PC-9 (cell line): ENCODE data around the gene ALPK3. TPM values are rescaled to one million over a fixed set of nuclear protein-coding genes. Genes with fewer than 3 reads are reported as not detected.

ENCODE experiments used
- BruUV-seq: library from RNA; stranded (reverse); fragments of 400-500 nt; replicated peaks from 2 replicates; lab custom pipeline; 2021; lab: Mats Ljungman, UMichigan
- CTCF ChIA-PET: fragments of 300-600 bp; sonication (Branson Sonifier 250); formaldehyde crosslinking; loops from one replicate; lab custom pipeline; 2022; ENCODE audit warnings: antibody characterized with exemption; lab: Charles Lee
- POLR2A ChIA-PET: fragments of 300-600 bp; sonication (Branson Sonifier 250); formaldehyde crosslinking; loops from one replicate; lab custom pipeline; 2022; ENCODE audit warnings: antibody characterized with exemption; ENCODE audit not compliant: unreplicated experiment; lab: Charles Lee
- DNase-seq, 2 experiments: peaks; one replicate each; pipeline versions ENCODE4 v3.0.0 to v3.0.0-alpha.2; 2015 to 2022; ENCODE audit warnings: mixed read lengths in 1 of 2
- H2AFZ ChIP-seq: fragments of 200-600 bp; sonication (generic); 2 replicates; pipeline ENCODE4 v1.8.1; 2017; ENCODE audit warnings: antibody characterized with exemption
- H3F3A ChIP-seq: fragments of 200-600 bp; sonication (generic); 2 replicates; pipeline ENCODE4 v1.8.1; 2017; ENCODE audit warnings: antibody characterized with exemption, mild to moderate bottlenecking, low read depth; ENCODE audit not compliant: insufficient read depth
- H3K27ac ChIP-seq: fragments of 200-600 bp; sonication (generic); 2 replicates; pipeline ENCODE4 v1.6.1; 2016; ENCODE audit warnings: mixed run types
- H3K27me3 ChIP-seq: fragments of 200-600 bp; sonication (generic); 2 replicates; pipeline ENCODE4 v1.6.1; 2016; ENCODE audit warnings: low read depth, mixed run types; ENCODE audit not compliant: insufficient read depth
- H3K36me3 ChIP-seq: fragments of 200-600 bp; sonication (generic); 2 replicates; pipeline ENCODE4 v1.6.1; 2016; ENCODE audit warnings: low read depth, mixed run types
- H3K4me1 ChIP-seq: fragments of 200-600 bp; sonication (generic); replicated peaks from 2 replicates; pipeline ENCODE4 v1.6.1; 2016; ENCODE audit warnings: mixed run types; ENCODE audit not compliant: insufficient read depth
- H3K4me2 ChIP-seq: fragments of 200-600 bp; sonication (generic); 2 replicates; pipeline ENCODE4 v1.6.1; 2017; ENCODE audit warnings: mixed run types
- H3K4me3 ChIP-seq: fragments of 200-600 bp; sonication (generic); 2 replicates; pipeline ENCODE4 v1.6.1; 2016; ENCODE audit warnings: mixed run types
- H3K79me2 ChIP-seq: fragments of 200-600 bp; sonication (generic); 2 replicates; pipeline ENCODE4 v1.6.1; 2017; ENCODE audit warnings: low read depth, mixed run types
- H3K9me2 ChIP-seq: fragments of 200-600 bp; sonication (generic); 2 replicates; pipeline ENCODE4 v1.8.1; 2017; ENCODE audit warnings: mild to moderate bottlenecking; ENCODE audit not compliant: insufficient read depth
- H3K9me3 ChIP-seq: fragments of 200-600 bp; sonication (generic); 2 replicates; pipeline ENCODE4 v1.8.1; 2016; ENCODE audit warnings: low read depth; ENCODE audit not compliant: insufficient read depth
- H4K20me1 ChIP-seq: fragments of 200-600 bp; sonication (generic); 2 replicates; pipeline ENCODE4 v1.8.1; 2017; ENCODE audit not compliant: insufficient read depth
- EZH2 ChIP-seq: fragments of 200-600 bp; sonication (generic); IDR thresholded peaks from 2 replicates; pipeline ENCODE4 v1.8.0; 2017; ENCODE audit warnings: antibody characterized with exemption, low read depth
- intact Hi-C: fragments of 100-400 bp; cut with micrococcal nuclease; formaldehyde crosslinking; loops from one replicate; pipeline ENCODE4 v1.10.0; 2022; ENCODE audit not compliant: unreplicated experiment
- total RNA-seq: library from RNA; stranded (reverse); gene quantifications from 2 replicates; pipeline ENCODE4 v1.2.3, GENCODE V29; 2021
- TF ChIP-seq, protein P1 (sequence below): fragments of 200-600 bp; sonication (generic); conservative IDR thresholded peaks from 2 replicates; pipeline ENCODE4 v1.6.1; 2017; ENCODE audit warnings: mixed run types, antibody characterized with exemption, mild to moderate bottlenecking, moderate library complexity

Gene ALPK3
- total RNA-seq, 1 experiment from 2014 or later = 8.1 TPM

DNA sequence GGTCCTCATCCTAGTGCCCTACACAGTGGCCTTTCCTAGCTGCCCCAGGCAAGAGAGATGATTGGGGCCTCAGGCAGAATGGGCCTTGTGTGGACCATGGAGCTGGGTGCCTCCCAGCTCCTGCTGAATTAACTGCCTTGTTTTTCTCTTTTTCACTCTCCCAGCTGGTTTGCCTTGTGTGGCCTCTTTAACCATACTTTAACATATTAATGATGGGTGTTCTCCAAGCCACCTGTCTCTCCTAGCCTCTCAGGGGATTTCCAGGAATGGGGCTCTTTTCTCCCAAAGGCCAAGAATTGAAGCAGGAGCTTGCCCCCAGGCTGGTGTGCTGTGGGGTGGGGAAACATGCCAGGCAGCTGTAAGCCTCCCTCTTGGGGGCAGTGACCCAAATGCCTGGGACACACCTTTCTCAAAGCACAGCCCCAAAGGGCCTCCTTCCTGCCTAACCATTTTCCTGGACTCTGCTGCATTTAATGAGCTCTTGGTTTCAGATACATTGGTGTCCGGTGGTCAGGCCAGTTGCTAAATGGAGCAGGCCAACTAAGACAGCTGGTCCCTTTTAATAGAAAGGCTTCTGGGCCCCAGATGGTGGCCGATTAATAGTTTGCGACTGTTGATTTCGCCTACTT, 5.6 kb downstream of the ALPK3 start:
- Histone ChIP-seq H3K27me3 (no peaks in the 10 kb centered on the region), H3K27ac (no peak overlapping the region), H2AFZ (no peak overlapping the region), H3K9me2 (no peaks in the 10 kb centered on the region), H3F3A (0 out of 2 replicates have a peak, but pooled peaks cover 3% of the 10 kb centered on the region), H3K79me2 (no peaks in the 10 kb centered on the region), H3K36me3 (no peaks in the 10 kb centered on the region), H3K4me3 (no peak overlapping the region), H3K4me2 (no peak overlapping the region), H3K9me3 (no peaks in the 10 kb centered on the region), H3K4me1 (peaks cover 20% of the 10 kb centered on the region), H4K20me1 (no peaks in the 10 kb centered on the region)
- ChIA-PET POLR2A (interaction anchor here (0.5 to 0.6 kb wide), 2 partner anchors 41 to 172 kb away, joined by 4 read pairs; no protein-coding TSS in a partner anchor), CTCF (interaction anchor here (0.6 kb wide), 1 partner anchor 104 kb away, joined by 5 read pairs; no protein-coding TSS in a partner anchor)
- TF ChIP-seq EZH2 = no peak
- TF ChIP-seq, protein P1, sequence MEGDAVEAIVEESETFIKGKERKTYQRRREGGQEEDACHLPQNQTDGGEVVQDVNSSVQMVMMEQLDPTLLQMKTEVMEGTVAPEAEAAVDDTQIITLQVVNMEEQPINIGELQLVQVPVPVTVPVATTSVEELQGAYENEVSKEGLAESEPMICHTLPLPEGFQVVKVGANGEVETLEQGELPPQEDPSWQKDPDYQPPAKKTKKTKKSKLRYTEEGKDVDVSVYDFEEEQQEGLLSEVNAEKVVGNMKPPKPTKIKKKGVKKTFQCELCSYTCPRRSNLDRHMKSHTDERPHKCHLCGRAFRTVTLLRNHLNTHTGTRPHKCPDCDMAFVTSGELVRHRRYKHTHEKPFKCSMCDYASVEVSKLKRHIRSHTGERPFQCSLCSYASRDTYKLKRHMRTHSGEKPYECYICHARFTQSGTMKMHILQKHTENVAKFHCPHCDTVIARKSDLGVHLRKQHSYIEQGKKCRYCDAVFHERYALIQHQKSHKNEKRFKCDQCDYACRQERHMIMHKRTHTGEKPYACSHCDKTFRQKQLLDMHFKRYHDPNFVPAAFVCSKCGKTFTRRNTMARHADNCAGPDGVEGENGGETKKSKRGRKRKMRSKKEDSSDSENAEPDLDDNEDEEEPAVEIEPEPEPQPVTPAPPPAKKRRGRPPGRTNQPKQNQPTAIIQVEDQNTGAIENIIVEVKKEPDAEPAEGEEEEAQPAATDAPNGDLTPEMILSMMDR = no peak
- intact Hi-C loops = no loop called here
- BruUV-seq = no TSS peak
- no peak for DNase-seq

DNA sequence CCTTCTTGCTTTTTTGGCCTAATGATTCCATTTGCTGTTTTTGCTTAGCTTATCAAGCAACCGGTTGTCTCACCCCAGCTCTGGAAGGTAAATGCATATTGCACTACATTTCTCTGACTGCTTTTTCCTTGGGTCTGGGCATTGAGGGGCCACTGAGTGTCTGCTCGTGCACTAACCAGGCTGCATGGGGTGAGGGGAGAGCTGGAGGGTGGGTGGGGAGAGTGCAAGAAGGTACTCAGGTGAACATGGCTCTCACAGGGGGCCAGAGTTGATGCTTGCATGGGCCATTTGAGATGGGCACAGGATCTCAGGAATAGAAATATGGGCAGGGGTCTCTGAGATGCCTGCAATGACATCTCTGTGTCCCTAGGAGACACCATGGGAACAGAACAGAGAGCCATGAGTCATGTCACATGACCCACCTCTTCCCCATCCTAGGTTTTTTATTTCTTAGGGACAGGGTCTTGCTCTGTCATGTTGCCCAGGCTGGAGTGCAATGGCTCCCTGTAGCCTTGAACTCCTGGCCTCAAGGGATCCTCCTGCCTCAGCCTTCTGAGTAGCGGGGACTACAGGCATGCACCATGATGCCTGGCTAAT, 6.2 kb downstream of the ALPK3 start:
- ChIA-PET POLR2A (interaction anchor here (0.5 to 0.6 kb wide), 2 partner anchors 41 to 173 kb away, joined by 4 read pairs; no protein-coding TSS in a partner anchor), CTCF (no interaction called here)
- Histone ChIP-seq H3K36me3 (no peaks in the 10 kb centered on the region), H3K4me2 (no peak overlapping the region), H3K4me3 (no peak overlapping the region), H3K9me2 (no peaks in the 10 kb centered on the region), H3K9me3 (no peaks in the 10 kb centered on the region), H3F3A (0 out of 2 replicates have a peak, but pooled peaks cover 3% of the 10 kb centered on the region), H3K27ac (no peak overlapping the region), H3K27me3 (no peaks in the 10 kb centered on the region), H3K4me1 (peaks cover 14% of the 10 kb centered on the region), H3K79me2 (no peaks in the 10 kb centered on the region), H2AFZ (no peak overlapping the region), H4K20me1 (no peaks in the 10 kb centered on the region)
- intact Hi-C loops = no loop called here
- BruUV-seq = no TSS peak
- no peak for TF ChIP-seq EZH2
- TF ChIP-seq, protein P1 = no peak
- DNase-seq = no peak

DNA sequence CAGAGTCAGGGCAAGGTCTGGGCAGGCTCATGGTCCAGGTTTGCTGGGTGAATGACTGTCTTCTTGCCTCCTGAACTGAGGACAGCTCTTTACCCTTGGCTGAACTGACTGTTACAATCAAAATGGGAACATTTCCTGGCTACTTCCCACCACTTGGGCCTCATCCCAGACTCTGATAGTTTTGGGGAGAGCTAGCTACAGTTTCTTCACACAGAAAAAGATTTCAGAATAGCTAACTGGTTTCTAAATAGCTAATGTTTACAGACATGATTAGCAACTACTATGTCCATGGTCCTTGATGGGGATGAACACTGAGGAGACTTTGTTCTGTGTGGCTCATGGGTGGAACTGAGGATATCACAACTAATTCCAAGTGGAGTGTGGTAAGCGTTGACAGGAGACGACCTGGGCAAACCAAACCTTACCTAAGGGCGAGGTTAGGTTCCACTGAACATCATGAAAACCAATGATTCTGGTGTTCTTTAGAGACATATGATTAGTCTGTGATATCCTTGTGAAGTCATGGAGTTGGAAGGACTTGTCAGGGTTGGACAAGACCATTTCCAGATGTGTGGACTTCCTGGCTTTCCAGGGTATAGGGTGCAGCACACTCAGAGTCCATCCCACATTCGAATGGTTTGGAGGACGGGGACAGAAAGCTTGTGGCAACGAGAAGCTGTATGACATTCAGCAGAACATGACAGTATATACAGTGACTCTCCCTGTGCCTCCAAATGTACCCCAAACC, 7.3 kb downstream of the ALPK3 start:
- H2AFZ ChIP-seq = no peak overlapping the region
- no TSS peak for BruUV-seq
- H3K4me3 ChIP-seq = no peak overlapping the region
- H3K4me1 ChIP-seq = peaks cover 8% of the 10 kb centered on the region; the same call in 1 of the 2 replicates
- CTCF ChIA-PET = no interaction called here
- no peaks in the 10 kb centered on the region for H3K36me3 ChIP-seq
- H3K79me2 ChIP-seq = no peaks in the 10 kb centered on the region
- H3K9me2 ChIP-seq = no peaks in the 10 kb centered on the region
- POLR2A ChIA-PET = no interaction called here
- H3K27ac ChIP-seq = no peak overlapping the region
- intact Hi-C loops = loop anchor here (5.0 kb wide), 1 partner anchor 218 kb away; no protein-coding TSS in a partner anchor
- H3K27me3 ChIP-seq = no peaks in the 10 kb centered on the region
- H3K9me3 ChIP-seq = no peaks in the 10 kb centered on the region
- no peak overlapping the region for H3K4me2 ChIP-seq
- no peaks in the 10 kb centered on the region for H4K20me1 ChIP-seq
- TF ChIP-seq EZH2 = no peak
- TF ChIP-seq, protein P1 = no peak
- DNase-seq = no peak
- H3F3A ChIP-seq = 0 out of 2 replicates have a peak, but pooled peaks cover 3% of the 10 kb centered on the region
